Measurements from ENCODE around the gene SEPTIN7. TPM values are rescaled to one million over a fixed set of nuclear protein-coding genes. Genes with fewer than 3 reads are reported as not detected.

Gene SEPTIN7
- total and polyA plus RNA-seq, 2 of the 13 experiments (the other 11 are each of a cell fraction or from before 2014, with no cell fraction given): 103 to 129 TPM

GRCh38 chr7:35760143-35760745, 40.6 kb upstream of the SEPTIN7 start:
- ATAC-seq (no peak), DNase-seq (ENCODE audit: low spot score) (no peak), FAIRE-seq (no peak)
- BruUV-seq (replicated peaks): no TSS peak
- Histone ChIP-seq H3K4me3 (replicated peaks in 1 of 3; ENCODE audit: insufficient read depth in 1 of 3, low read depth in 2 of 3, low read length in 3 of 3) (no peak overlapping the region), H3K36me3 (replicated peaks in 1 of 2; ENCODE audit: control insufficient read depth in 1 of 2, insufficient read depth in 2 of 2, low read length in 2 of 2) (no peaks in the 10 kb centered on the region), H3K27ac (ENCODE audit: extremely low read length, insufficient read depth, low read length) (no peak overlapping the region), H3K9ac (ENCODE audit: insufficient read depth, low read depth, low read length) (no peak overlapping the region), H3K4me1 (ENCODE audit: insufficient read depth, low read length) (peaks cover 20% of the 10 kb centered on the region), H3K27me3 (ENCODE audit: control insufficient read depth in 1 of 2, insufficient read depth in 2 of 2, low read length in 2 of 2) (no peaks in the 10 kb centered on the region), H4K20me1 (ENCODE audit: insufficient read depth, low read length) (no peaks in the 10 kb centered on the region), H3K9me3 (ENCODE audit: low read length) (no peaks in the 10 kb centered on the region), H3K79me2 (ENCODE audit: insufficient read depth, low read length) (no peaks in the 10 kb centered on the region), H3K4me2 (ENCODE audit: low read depth, low read length) (no peak overlapping the region), H2AFZ (ENCODE audit: low read length) (no peak overlapping the region)
- intact Hi-C loops (cut with micrococcal nuclease; ENCODE audit: unreplicated experiment) (no loop called here), in situ Hi-C loops (cut with HindIII; ENCODE audit: extremely low pct_ligation_motif_present, low pct_unique_long_range_greater_than_20kb) (no loop called here)
- TF ChIP-seq ZNF10 (CRISPR knock-in tag; IDR thresholded peaks at IDR 0.05; ENCODE audit: borderline replicate concordance, low read depth): no peak
- TF ChIP-seq ZNF510 (CRISPR knock-in tag; IDR thresholded peaks at IDR 0.05; ENCODE audit: low read depth): no peak
- no peak for TF ChIP-seq ZNF263 (CRISPR knock-in tag; IDR thresholded peaks at IDR 0.05)
- WGBS (ENCODE audit: low lambda C conversion rate): 66% methylated on average over 7 of the region's 7 CpGs
- ChIA-PET CTCF (ENCODE audit: low intra/inter-chr PET ratio, low total read pairs) (no interaction called here), POLR2A (no interaction called here)

- FAIRE-seq: no peak
- CTCF ChIA-PET (ENCODE audit: low intra/inter-chr PET ratio, low total read pairs): no interaction called here
- Histone ChIP-seq H3K36me3 (replicated peaks in 1 of 2; ENCODE audit: control insufficient read depth in 1 of 2, insufficient read depth in 2 of 2, low read length in 2 of 2) (no peaks in the 10 kb centered on the region), H3K9me3 (ENCODE audit: low read length) (no peaks in the 10 kb centered on the region), H3K9ac (ENCODE audit: insufficient read depth, low read depth, low read length) (no peak overlapping the region), H2AFZ (ENCODE audit: low read length) (no peak overlapping the region), H3K79me2 (ENCODE audit: insufficient read depth, low read length) (no peaks in the 10 kb centered on the region), H3K4me1 (ENCODE audit: insufficient read depth, low read length) (peaks cover 13% of the 10 kb centered on the region), H3K4me2 (ENCODE audit: low read depth, low read length) (no peak overlapping the region), H3K4me3 (replicated peaks in 1 of 3; ENCODE audit: insufficient read depth in 1 of 3, low read depth in 2 of 3, low read length in 3 of 3) (no peak overlapping the region), H3K27me3 (ENCODE audit: control insufficient read depth in 1 of 2, insufficient read depth in 2 of 2, low read length in 2 of 2) (no peaks in the 10 kb centered on the region), H4K20me1 (ENCODE audit: insufficient read depth, low read length) (no peaks in the 10 kb centered on the region), H3K27ac (ENCODE audit: extremely low read length, insufficient read depth, low read length) (no peak overlapping the region)
- DNase-seq (ENCODE audit: low spot score): no peak
- WGBS (ENCODE audit: low lambda C conversion rate): 47% methylated on average over 4 of the region's 4 CpGs
- POLR2A ChIA-PET: no interaction called here
- in situ Hi-C loops (cut with HindIII; ENCODE audit: extremely low pct_ligation_motif_present, low pct_unique_long_range_greater_than_20kb) (no loop called here), intact Hi-C loops (cut with micrococcal nuclease; ENCODE audit: unreplicated experiment) (no loop called here)
- no TSS peak for BruUV-seq (replicated peaks)
- no peak for ATAC-seq
- TF ChIP-seq MXD4 (CRISPR knock-in tag; IDR thresholded peaks at IDR 0.05) (no peak), ZNF83 (CRISPR knock-in tag; IDR thresholded peaks at IDR 0.05; ENCODE audit: borderline replicate concordance) (no peak), DR1 (CRISPR knock-in tag; IDR thresholded peaks at IDR 0.05) (no peak), ZNF737 (CRISPR knock-in tag; IDR thresholded peaks at IDR 0.05; ENCODE audit: borderline replicate concordance) (no peak), ETS1 (CRISPR knock-in tag; IDR thresholded peaks at IDR 0.05) (no peak), ZNF432 (CRISPR knock-in tag; IDR thresholded peaks at IDR 0.05; ENCODE audit: borderline replicate concordance) (no peak), U2AF1 (optimal IDR thresholded peaks at IDR 0.05; ENCODE audit: low read depth, low read length) (no peak), RBM22 (optimal IDR thresholded peaks at IDR 0.05; ENCODE audit: low read length) (no peak), ATF4 (CRISPR knock-in tag; IDR thresholded peaks at IDR 0.05) (no peak), EP300 (IDR thresholded peaks at IDR 0.05; ENCODE audit: low read depth in 2 of 2, low read length in 2 of 2) (no peak), EP300 (CRISPR knock-in tag; IDR thresholded peaks at IDR 0.05; ENCODE audit: borderline replicate concordance) (no peak), POLR2AphosphoS5 (IDR thresholded peaks at IDR 0.05; ENCODE audit: low read depth, low read length) (no peak)
These were observed 38.8 kb upstream of the SEPTIN7 start for GRCh38 chr7:35761871-35762677.

All from HepG2 (cell line).